Activated CD8-positive, alpha-beta memory T cell treated with anti-CD3 and anti-CD28 coated beads, Interleukin-2, amount 50 U/mL, for 24 hours (primary cell): Measurements from ENCODE around the gene NEAT1.
A peak's percentile ranks its signal among the peaks of the same experiment; 100 is the strongest.

Source experiments
- DNase-seq: peaks from one replicate; pipeline ENCODE4 v3.0.0-alpha.2; 2020; ENCODE audit errors: extremely low read depth

The NEAT1 gene

DNA sequence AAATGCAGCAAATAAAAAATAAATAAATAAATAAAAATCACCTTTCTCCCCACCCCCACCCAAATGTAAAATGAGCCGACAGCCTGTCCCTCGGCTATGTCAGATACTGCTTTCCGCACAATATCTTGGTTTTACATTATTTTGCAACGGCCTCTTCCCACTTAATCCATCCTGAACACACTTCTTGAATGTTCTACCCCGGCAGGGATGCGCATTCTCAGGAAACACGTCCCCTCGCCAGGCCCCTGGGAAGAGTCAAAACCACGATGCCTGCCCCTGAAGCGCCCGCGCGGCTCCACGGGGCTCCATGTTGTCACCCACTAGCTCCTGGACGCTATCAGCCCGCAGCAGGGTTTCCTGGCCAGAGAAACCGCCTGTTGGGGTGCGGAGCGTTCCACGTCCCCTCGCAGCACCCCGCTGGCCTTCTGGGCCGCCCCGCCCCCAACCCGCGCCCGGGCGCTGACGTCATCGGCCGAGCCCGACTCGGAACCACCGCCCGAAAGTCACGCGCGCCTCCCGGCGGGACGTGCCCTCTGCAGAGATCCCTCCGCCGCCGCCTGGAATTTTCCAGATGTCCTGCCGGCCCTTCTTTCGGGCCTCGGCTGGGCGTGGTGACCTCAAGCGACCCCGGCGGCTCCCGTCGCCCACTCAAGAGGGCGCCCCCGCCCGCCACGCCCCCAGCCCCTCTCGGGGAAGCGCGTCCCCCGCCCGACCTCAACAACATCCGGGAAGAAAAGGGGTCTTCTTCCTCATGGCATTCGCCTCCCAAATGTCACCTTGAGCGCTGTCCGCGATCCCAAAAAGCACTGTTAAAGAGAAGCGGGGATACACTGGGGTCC is 585 bp upstream of the NEAT1 start:
- DNase-seq = peak; percentile 80

DNA sequence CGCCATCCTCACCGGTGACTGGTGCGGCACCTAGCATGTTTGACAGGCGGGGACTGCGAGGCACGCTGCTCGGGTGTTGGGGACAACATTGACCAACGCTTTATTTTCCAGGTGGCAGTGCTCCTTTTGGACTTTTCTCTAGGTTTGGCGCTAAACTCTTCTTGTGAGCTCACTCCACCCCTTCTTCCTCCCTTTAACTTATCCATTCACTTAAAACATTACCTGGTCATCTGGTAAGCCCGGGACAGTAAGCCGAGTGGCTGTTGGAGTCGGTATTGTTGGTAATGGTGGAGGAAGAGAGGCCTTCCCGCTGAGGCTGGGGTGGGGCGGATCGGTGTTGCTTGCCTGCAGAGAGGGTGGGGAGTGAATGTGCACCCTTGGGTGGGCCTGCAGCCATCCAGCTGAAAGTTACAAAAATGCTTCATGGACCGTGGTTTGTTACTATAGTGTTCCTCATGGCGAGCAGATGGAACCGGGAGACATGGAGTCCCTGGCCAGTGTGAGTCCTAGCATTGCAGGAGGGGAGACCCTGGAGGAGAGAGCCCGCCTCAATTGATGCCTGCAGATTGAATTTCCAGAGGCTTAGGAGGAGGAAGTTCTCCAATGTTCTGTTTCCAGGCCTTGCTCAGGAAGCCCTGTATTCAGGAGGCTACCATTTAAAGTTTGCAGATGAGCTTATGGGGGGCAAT is 1.1 kb downstream of the NEAT1 start:
- DNase-seq = no peak

DNA sequence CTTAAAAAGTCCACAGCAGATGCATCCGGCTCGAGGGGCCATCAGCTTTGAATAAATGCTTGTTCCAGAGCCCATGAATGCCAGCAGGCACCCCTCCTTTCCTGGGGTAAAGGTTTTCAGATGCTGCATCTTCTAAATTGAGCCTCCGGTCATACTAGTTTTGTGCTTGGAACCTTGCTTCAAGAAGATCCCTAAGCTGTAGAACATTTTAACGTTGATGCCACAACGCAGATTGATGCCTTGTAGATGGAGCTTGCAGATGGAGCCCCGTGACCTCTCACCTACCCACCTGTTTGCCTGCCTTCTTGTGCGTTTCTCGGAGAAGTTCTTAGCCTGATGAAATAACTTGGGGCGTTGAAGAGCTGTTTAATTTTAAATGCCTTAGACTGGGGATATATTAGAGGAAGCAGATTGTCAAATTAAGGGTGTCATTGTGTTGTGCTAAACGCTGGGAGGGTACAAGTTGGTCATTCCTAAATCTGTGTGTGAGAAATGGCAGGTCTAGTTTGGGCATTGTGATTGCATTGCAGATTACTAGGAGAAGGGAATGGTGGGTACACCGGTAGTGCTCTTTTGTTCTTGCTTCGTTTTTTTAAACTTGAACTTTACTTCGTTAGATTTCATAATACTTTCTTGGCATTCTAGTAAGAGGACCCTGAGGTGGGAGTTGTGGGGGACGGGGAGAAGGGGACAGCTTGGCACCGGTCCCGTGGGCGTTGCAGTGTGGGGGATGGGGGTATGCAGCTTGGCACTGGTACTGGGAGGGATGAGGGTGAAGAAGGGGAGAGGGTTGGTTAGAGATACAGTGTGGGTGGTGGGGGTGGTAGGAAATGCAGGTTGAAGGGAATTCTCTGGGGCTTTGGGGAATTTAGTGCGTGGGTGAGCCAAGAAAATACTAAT is 1.9 kb downstream of the NEAT1 start:
- no peak for DNase-seq

DNA sequence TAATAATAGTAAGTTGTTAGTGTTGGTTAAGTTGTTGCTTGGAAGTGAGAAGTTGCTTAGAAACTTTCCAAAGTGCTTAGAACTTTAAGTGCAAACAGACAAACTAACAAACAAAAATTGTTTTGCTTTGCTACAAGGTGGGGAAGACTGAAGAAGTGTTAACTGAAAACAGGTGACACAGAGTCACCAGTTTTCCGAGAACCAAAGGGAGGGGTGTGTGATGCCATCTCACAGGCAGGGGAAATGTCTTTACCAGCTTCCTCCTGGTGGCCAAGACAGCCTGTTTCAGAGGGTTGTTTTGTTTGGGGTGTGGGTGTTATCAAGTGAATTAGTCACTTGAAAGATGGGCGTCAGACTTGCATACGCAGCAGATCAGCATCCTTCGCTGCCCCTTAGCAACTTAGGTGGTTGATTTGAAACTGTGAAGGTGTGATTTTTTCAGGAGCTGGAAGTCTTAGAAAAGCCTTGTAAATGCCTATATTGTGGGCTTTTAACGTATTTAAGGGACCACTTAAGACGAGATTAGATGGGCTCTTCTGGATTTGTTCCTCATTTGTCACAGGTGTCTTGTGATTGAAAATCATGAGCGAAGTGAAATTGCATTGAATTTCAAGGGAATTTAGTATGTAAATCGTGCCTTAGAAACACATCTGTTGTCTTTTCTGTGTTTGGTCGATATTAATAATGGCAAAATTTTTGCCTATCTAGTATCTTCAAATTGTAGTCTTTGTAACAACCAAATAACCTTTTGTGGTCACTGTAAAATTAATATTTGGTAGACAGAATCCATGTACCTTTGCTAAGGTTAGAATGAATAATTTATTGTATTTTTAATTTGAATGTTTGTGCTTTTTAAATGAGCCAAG is 2.7 kb downstream of the NEAT1 start:
- peak; percentile 70 for DNase-seq

DNA sequence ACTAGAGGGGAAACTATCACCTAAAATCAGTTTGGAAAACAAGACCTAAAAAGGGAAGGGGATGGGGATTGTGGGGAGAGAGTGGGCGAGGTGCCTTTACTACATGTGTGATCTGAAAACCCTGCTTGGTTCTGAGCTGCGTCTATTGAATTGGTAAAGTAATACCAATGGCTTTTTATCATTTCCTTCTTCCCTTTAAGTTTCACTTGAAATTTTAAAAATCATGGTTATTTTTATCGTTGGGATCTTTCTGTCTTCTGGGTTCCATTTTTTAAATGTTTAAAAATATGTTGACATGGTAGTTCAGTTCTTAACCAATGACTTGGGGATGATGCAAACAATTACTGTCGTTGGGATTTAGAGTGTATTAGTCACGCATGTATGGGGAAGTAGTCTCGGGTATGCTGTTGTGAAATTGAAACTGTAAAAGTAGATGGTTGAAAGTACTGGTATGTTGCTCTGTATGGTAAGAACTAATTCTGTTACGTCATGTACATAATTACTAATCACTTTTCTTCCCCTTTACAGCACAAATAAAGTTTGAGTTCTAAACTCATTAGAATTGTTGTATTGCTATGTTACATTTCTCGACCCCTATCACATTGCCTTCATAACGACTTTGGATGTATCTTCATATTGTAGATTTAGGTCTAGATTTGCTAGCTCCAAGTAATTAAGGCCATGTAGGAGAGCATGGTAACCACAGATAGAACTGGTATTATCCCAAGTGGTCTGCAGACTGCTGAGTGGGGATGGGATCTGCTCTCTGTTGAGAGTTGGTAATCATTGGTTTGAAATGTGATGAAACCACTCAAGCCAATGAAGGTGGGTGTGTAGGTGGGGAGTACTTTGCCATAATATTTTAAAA is 3.6 kb downstream of the NEAT1 start:
- no peak for DNase-seq

GRCh38 chr11:65426839-65427690 is 4.5 kb downstream of the NEAT1 start:
- no peak for DNase-seq

DNA sequence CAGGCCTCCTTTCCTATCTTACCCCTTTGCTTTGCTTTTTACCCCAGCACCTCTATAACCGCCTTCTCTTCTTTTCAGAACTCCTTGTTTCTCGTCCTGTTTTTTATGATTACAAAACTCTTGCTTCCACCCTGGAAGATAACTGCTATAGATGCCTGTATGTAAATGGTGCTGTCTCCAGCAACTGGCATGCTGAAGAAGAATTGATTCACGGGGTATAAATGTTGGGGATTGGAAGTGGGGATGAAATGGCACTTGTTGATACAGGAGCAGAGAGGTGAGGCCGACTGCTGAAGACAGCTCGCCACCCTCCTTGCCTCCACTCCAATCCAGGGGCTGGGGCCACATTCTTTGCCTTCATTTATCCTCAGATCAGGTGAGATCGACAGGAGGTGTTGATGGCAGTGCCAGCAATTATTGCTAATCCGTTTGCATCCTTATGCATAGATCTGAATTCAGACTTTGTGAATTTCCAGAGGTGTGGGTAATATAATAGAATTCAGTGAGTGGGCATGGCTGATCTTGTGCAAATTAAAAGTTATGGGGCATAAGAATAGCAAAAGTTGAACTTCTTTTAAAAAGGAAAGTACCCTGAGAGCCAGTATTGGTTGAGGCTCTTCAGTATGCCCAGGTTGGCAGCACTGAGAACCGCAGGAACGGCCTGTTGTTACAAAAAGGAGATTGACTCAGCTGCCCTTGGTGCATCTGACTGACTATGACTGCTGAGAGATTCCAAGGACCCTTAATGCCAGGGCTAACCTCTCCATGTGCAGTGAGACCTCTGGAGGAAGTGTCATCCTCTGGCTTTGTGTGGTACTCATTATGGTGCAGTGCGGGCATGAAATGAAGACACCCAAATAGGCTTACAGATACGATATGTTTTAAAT is 5.3 kb downstream of the NEAT1 start:
- no peak for DNase-seq

GRCh38 chr11:65428578-65429067 is 6.0 kb downstream of the NEAT1 start:
- DNase-seq = no peak

DNA sequence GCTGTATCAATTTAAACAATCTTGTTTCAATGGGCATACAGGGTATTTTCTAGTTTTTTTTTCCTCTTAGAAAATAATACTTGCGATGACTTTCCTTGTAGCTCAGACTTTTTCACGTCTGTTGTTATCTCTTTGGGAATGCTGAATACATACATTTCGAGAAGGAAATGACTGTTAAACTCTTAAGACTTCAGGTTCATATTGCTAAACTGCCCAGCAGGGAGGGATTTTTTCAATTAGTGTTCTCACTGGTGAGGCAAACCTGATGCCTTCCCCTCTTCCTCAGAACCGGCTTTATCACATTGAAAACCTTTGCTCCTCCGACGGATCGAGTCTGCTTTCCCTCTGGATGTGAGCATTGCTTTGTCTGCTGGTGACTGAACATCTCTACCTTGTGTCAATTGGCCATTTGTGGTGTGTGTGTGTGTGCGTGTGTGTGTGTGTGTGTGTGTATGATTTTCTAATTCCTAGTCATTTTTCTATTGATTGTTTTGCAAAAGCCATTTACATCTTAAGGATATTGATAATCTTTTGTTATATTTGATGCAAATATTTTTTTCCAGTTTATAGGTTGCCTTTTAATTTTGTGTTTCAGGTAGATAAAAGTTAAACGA is 6.6 kb downstream of the NEAT1 start:
- no peak for DNase-seq

DNA sequence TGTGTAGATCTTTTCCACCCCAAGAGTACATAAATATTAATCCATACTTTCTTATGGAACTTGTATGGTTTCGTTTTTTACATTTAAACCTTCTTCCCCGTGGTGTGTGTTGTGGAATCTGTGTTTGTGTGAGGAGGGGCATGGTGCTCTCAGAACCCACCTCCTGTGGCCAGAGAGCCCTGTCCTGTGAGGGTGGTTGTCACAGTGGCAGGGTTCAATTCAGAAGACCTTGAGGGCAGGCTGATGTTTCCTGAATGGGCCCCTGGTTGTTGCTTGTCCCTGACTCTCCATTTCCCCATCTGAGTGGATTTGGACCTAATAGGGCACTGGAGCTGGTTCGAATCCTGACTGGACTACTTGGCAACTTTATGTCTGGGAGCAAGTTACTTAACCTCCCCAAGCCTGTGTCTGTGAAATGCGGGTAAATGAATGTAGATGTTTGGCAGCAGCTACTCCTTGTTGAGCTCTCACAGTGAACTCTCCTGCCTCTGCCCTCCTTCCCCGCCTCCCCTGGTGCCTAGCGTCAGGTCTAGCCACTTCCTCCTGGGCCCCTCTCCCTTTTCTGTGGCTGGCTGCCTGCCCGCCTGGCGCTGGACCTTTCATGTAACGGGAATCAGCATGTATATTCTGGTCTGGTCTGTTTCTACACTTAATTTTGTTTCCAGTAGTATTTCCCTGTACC is 7.3 kb downstream of the NEAT1 start:
- no peak for DNase-seq

GRCh38 chr11:65430406-65431217 is 8.0 kb downstream of the NEAT1 start:
- DNase-seq = no peak

DNA sequence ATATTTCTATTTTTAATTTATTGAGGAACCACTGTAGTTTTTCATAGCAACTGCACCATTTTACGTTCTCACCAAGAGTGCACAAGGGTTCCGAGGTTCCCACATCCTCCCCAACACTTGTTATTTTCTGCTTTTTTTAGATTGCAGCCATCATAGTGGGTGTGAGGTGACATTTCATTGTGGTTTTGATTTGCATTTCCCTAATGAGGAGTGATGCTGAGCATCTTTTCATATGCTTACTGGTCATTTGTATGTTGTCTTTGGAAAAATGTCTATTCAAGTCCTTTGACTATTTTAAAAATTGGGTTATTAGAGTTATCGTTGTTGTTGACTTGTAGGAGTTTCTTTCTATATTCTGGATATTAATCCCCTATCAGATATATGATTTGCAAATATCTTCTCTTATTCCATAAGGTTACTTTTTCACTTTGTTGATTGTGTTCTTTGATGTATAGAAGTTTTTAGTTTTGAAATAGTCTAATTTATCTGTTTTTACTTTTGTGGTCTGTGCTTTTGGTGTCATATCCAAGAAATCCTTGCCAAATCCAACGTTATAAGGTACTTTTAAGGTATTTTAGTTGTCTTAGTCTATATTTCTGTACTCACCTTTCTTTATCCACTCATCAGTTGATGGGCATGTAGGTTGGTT is 9.0 kb downstream of the NEAT1 start:
- DNase-seq = no peak

DNA sequence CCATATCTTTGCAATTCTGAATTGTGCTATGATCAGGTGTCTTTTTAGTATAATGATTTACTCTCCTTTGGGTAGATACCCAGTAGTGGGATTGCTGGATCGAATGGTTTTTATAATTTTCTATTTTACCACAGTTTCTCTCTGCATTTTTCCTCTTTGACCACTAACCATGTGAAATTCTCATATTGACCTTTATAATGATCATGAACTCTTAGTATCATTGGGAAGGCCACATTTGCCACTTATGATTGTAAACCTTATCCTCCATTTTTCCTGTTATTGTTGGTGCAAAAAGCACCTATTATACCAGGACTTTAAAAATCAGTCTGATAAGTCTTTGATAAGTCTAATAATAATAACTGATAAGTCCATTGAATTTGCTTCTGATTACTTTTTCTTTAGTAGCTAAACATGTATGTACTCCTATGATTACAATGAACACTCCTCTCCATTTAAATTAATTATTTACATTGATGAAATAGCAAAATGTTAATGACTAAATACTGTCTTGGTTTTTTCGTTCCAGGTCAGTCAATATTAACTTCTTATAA is 9.6 kb downstream of the NEAT1 start:
- DNase-seq = no peak

DNA sequence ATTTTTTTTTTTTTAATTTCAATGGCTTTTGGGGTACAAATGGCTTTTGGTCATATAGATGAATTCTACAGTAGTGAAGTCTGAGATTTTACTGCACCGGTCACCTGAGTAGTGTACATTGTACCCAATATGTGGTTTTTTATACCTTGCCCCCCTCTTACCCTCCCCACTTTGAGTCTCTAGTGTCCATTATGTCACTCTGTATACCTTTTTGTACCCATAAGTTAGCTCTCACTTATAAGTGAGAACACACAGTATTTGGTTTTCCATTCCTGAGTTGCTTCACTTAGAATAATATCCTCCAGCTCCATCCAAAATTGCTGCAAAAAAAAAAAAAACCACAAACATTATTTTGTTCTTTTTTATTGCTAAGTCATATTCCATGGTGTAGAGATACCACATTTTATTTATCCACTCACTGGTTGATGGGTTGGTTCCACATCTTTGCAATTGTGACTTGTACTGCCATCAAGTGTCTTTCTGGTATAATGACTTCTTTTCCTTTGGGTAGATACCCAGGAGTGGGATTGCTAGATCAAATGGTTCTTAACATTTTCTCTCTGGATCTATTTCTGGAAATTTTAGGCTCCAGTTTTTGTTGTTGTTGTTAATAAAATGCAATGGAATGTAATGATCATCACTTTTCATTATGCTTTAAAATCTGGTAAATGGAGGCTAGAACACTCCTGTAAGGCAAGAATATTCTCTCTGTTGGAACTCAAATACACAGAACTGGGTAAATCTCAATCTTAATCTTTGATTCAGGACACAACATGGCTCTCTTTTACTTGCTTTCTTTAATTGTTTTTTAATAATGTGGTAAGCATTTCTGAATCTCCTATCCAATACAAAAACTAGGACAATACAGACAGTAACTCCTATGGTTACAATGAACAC is 10.3 kb downstream of the NEAT1 start:
- DNase-seq = no peak
